B cell (primary cell): Measurements from ENCODE around the gene PLEKHA5.
"Not testable (repeated sequence)": the region's sequence is repeated elsewhere in the genome, so short reads cannot be mapped to it uniquely, and the experiment has no call there.

ENCODE experiments used
- EZH2 ChIP-seq: IDR thresholded peaks from 2 replicates; pipeline ENCODE4 v1.6.1; 2012; ENCODE audit warnings: borderline replicate concordance, low read depth, mild to moderate bottlenecking, moderate library complexity, low read length; ENCODE audit not compliant: insufficient read depth, poor library complexity, severe bottlenecking
- TF ChIP-seq, protein P1 (sequence below): fragments of 200-600 bp; IDR thresholded peaks from one replicate; pipeline ENCODE4 v1.8.0; 2022; ENCODE audit warnings: antibody characterized with exemption, mild to moderate bottlenecking

DNA sequence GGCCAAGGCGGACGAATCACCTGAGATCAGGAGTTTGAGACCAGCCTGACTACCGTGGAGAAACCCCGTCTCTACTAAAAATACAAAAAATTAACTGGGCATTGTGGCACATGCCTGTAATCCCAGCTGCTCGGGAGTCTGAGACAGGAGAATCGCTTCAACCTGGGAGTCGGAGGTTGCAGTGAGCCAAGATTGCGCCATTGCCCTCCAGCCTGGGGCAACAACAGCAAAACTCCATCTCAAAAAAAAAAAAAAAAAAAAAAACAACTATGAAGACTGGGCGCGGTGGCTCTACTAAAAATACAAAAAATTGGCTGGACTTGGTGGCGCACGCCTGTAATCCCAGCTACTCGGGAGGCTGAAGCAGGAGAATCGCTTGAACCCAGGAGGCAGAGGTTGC lies 176.1 kb downstream of the PLEKHA5 start:
- TF ChIP-seq, protein P1, sequence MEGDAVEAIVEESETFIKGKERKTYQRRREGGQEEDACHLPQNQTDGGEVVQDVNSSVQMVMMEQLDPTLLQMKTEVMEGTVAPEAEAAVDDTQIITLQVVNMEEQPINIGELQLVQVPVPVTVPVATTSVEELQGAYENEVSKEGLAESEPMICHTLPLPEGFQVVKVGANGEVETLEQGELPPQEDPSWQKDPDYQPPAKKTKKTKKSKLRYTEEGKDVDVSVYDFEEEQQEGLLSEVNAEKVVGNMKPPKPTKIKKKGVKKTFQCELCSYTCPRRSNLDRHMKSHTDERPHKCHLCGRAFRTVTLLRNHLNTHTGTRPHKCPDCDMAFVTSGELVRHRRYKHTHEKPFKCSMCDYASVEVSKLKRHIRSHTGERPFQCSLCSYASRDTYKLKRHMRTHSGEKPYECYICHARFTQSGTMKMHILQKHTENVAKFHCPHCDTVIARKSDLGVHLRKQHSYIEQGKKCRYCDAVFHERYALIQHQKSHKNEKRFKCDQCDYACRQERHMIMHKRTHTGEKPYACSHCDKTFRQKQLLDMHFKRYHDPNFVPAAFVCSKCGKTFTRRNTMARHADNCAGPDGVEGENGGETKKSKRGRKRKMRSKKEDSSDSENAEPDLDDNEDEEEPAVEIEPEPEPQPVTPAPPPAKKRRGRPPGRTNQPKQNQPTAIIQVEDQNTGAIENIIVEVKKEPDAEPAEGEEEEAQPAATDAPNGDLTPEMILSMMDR: not testable (repeated sequence)
- not testable (repeated sequence) for TF ChIP-seq EZH2
